HEK293 (cell line): Measurements from ENCODE around the gene PDE8B.

Experiments
- CTCF ChIA-PET: fragments of 350-600 bp; formaldehyde crosslinking; extraction: SDS; loops from one replicate; lab custom pipeline; 2021; ENCODE audit warnings: antibody characterized with exemption; lab: Yijun Ruan, JAX
- POLR2A ChIA-PET: fragments of 300-600 bp; formaldehyde crosslinking; extraction: SDS; loops from one replicate; lab custom pipeline; 2020; ENCODE audit warnings: antibody characterized with exemption, inconsistent platforms; lab: Yijun Ruan, JAX
- H3K27ac ChIP-seq: fragments of 200-500 bp; sonication (Bioruptor generic); 2 replicates; pipeline ENCODE4 v1.5.1; 2014; ENCODE audit warnings: low read depth, low read length, control low read depth, inconsistent platforms; ENCODE audit errors: extremely low read depth
- H3K36me3 ChIP-seq, 2 experiments: fragments of 200-500 bp in 1 of 2; sonication (Bioruptor generic) in 1 of 2; 1 replicate in 1 of 2; 2 replicates in 1 of 2; pipeline ENCODE4 v1.5.1; 2014 to 2017; ENCODE audit warnings: inconsistent platforms in 2 of 2, low read length in 2 of 2; ENCODE audit not compliant: control insufficient read depth in 2 of 2, insufficient read depth in 1 of 2
- H3K4me1 ChIP-seq: fragments of 200-500 bp; sonication (Bioruptor generic); 2 replicates; pipeline ENCODE4 v1.5.1; 2014; ENCODE audit warnings: mild to moderate bottlenecking, low read length, inconsistent platforms; ENCODE audit not compliant: control insufficient read depth, insufficient read depth
- H3K4me3 ChIP-seq: 2 replicates; pipeline ENCODE4 v1.5.1; 2011; ENCODE audit warnings: low read depth, mild to moderate bottlenecking, control low read depth, low read length, moderate library complexity
- H3K9me3 ChIP-seq: fragments of 200-500 bp; sonication (Bioruptor generic); 2 replicates; pipeline ENCODE4 v1.5.1; 2014; ENCODE audit warnings: low read depth, low read length, inconsistent platforms; ENCODE audit not compliant: control insufficient read depth, insufficient read depth
- BCL11B ChIP-seq: fragments of 450-650 bp; formaldehyde crosslinking; IDR thresholded peaks from 2 replicates; pipeline ENCODE4 v1.5.1; 2016; ENCODE audit warnings: low read depth, missing biosample characterization, missing genetic modification characterization
- BCL6B ChIP-seq: fragments of 450-650 bp; formaldehyde crosslinking; IDR thresholded peaks from 2 replicates; pipeline ENCODE4 v1.5.1; 2017; ENCODE audit warnings: missing biosample characterization, missing genetic modification characterization
- GLI2 ChIP-seq: fragments of 450-650 bp; formaldehyde crosslinking; IDR thresholded peaks from 2 replicates; pipeline ENCODE4; 2017; ENCODE audit warnings: missing biosample characterization, missing genetic modification characterization, low read depth, borderline replicate concordance
- HOXA7 ChIP-seq: sonication (generic); formaldehyde crosslinking; IDR thresholded peaks from 2 replicates; pipeline ENCODE4 v1.8.1; 2022; ENCODE audit warnings: missing genetic modification reagents, borderline replicate concordance
- HOXC10 ChIP-seq: sonication (generic); formaldehyde crosslinking; IDR thresholded peaks from 2 replicates; pipeline ENCODE4 v1.8.1; 2023; ENCODE audit warnings: mild to moderate bottlenecking, missing genetic modification reagents
- KLF7 ChIP-seq: fragments of 450-650 bp; formaldehyde crosslinking; IDR thresholded peaks from 2 replicates; pipeline ENCODE4 v1.5.1; 2016; ENCODE audit warnings: missing biosample characterization, missing genetic modification characterization, borderline replicate concordance
- MYNN ChIP-seq: fragments of 450-650 bp; formaldehyde crosslinking; IDR thresholded peaks from 2 replicates; pipeline ENCODE4 v1.5.1; 2016; ENCODE audit warnings: missing biosample characterization, missing genetic modification characterization, borderline replicate concordance
- SALL2 ChIP-seq: fragments of 450-650 bp; formaldehyde crosslinking; IDR thresholded peaks from 2 replicates; pipeline ENCODE4 v1.5.0; 2017; ENCODE audit warnings: missing biosample characterization, mild to moderate bottlenecking, missing genetic modification characterization, borderline replicate concordance
- WT1 ChIP-seq: fragments of 450-650 bp; formaldehyde crosslinking; IDR thresholded peaks from 2 replicates; pipeline ENCODE4 v1.5.1; 2016; ENCODE audit warnings: missing biosample characterization, missing genetic modification characterization
- ZBTB20 ChIP-seq: fragments of 450-650 bp; formaldehyde crosslinking; IDR thresholded peaks from 2 replicates; pipeline ENCODE4 v1.5.1; 2016; ENCODE audit warnings: missing biosample characterization, missing genetic modification characterization
- ZBTB49 ChIP-seq: fragments of 450-650 bp; formaldehyde crosslinking; IDR thresholded peaks from 2 replicates; pipeline ENCODE4 v1.5.1; 2016; ENCODE audit warnings: missing biosample characterization, missing genetic modification characterization, low read depth
- ZNF10 ChIP-seq: fragments of 450-650 bp; formaldehyde crosslinking; IDR thresholded peaks from 2 replicates; pipeline ENCODE4 v1.5.1; 2017; ENCODE audit warnings: missing biosample characterization, missing genetic modification characterization
- ZNF112 ChIP-seq: fragments of 450-650 bp; formaldehyde crosslinking; IDR thresholded peaks from 2 replicates; pipeline ENCODE4 v1.5.0; 2017; ENCODE audit warnings: missing biosample characterization, missing genetic modification characterization
- ZNF133 ChIP-seq: fragments of 450-650 bp; formaldehyde crosslinking; IDR thresholded peaks from 2 replicates; pipeline ENCODE4 v1.5.1; 2016; ENCODE audit warnings: missing biosample characterization, missing genetic modification characterization
- ZNF140 ChIP-seq: fragments of 450-650 bp; formaldehyde crosslinking; IDR thresholded peaks from 2 replicates; pipeline ENCODE4 v1.5.1; 2016; ENCODE audit warnings: missing biosample characterization, missing genetic modification characterization
- ZNF214 ChIP-seq: fragments of 450-650 bp; formaldehyde crosslinking; IDR thresholded peaks from 2 replicates; pipeline ENCODE4 v1.5.1; 2017; ENCODE audit warnings: missing biosample characterization, mild to moderate bottlenecking, missing genetic modification characterization, borderline replicate concordance
- ZNF302 ChIP-seq: fragments of 450-650 bp; formaldehyde crosslinking; IDR thresholded peaks from 2 replicates; pipeline ENCODE4 v1.5.1; 2016; ENCODE audit warnings: missing biosample characterization, missing genetic modification characterization, low read depth
- ZNF341 ChIP-seq: fragments of 450-650 bp; formaldehyde crosslinking; IDR thresholded peaks from 2 replicates; pipeline ENCODE4; 2016; ENCODE audit warnings: low read depth, missing biosample characterization, missing genetic modification characterization
- ZNF37A ChIP-seq: fragments of 450-650 bp; IDR thresholded peaks from 2 replicates; pipeline ENCODE4 v1.5.1; 2018; ENCODE audit warnings: missing biosample characterization, missing genetic modification characterization
- ZNF510 ChIP-seq: fragments of 450-650 bp; formaldehyde crosslinking; IDR thresholded peaks from 2 replicates; pipeline ENCODE4 v1.5.1; 2018; ENCODE audit warnings: mild to moderate bottlenecking, missing genetic modification characterization, missing biosample characterization; ENCODE audit not compliant: insufficient replicate concordance
- ZNF521 ChIP-seq: fragments of 450-650 bp; formaldehyde crosslinking; IDR thresholded peaks from 2 replicates; pipeline ENCODE4 v1.5.1; 2017; ENCODE audit warnings: missing biosample characterization, mild to moderate bottlenecking, missing genetic modification characterization
- ZNF571 ChIP-seq: fragments of 450-650 bp; formaldehyde crosslinking; IDR thresholded peaks from 2 replicates; pipeline ENCODE4 v1.5.0; 2017; ENCODE audit warnings: missing biosample characterization, missing genetic modification characterization
- ZNF580 ChIP-seq: fragments of 450-650 bp; formaldehyde crosslinking; IDR thresholded peaks from 2 replicates; pipeline ENCODE4 v1.5.1; 2016; ENCODE audit warnings: missing biosample characterization, missing genetic modification characterization
- ZNF600 ChIP-seq: fragments of 450-650 bp; formaldehyde crosslinking; IDR thresholded peaks from 2 replicates; pipeline ENCODE4 v1.5.1; 2016; ENCODE audit warnings: missing biosample characterization, missing genetic modification characterization
- ZNF621 ChIP-seq: fragments of 450-650 bp; formaldehyde crosslinking; IDR thresholded peaks from 2 replicates; pipeline ENCODE4 v1.5.1; 2017; ENCODE audit warnings: missing biosample characterization, missing genetic modification characterization
- ZNF626 ChIP-seq: fragments of 450-650 bp; sonication (Bioruptor Pico); formaldehyde crosslinking; IDR thresholded peaks from 2 replicates; pipeline ENCODE4 v1.5.1; 2018; ENCODE audit warnings: missing biosample characterization, missing genetic modification characterization, inconsistent platforms
- ZNF660 ChIP-seq: fragments of 450-650 bp; IDR thresholded peaks from 2 replicates; pipeline ENCODE4 v1.5.1; 2018; ENCODE audit warnings: missing biosample characterization, mild to moderate bottlenecking, missing genetic modification characterization
- ZNF791 ChIP-seq: fragments of 450-650 bp; formaldehyde crosslinking; IDR thresholded peaks from 2 replicates; pipeline ENCODE4 v1.5.1; 2016; ENCODE audit warnings: missing biosample characterization, missing genetic modification characterization
- ZSCAN4 ChIP-seq: fragments of 450-650 bp; formaldehyde crosslinking; IDR thresholded peaks from 2 replicates; pipeline ENCODE4 v1.5.1; 2017; ENCODE audit warnings: missing biosample characterization, missing genetic modification characterization

Gene PDE8B

GRCh38 chr5:77312413-77312812, 101.9 kb downstream of the PDE8B start (continued):
- no peak for TF ChIP-seq MYNN (tag by site-specific recombination)
- no peak for TF ChIP-seq ZNF10 (tag by site-specific recombination)
- TF ChIP-seq ZBTB20 (tag by site-specific recombination) = no peak
- TF ChIP-seq ZNF571 = no peak
- TF ChIP-seq, all 188 proteins: peak for 0

GRCh38 chr5:77316871-77317661, 106.6 kb downstream of the PDE8B start:
- H3K9me3 ChIP-seq = no peaks in the 10 kb centered on the region
- TF ChIP-seq ZNF214 (tag by site-specific recombination) (no peak), HOXA7 (CRISPR knock-in tag) (no peak), ZNF37A (tag by site-specific recombination) (no peak), ZNF510 (tag by site-specific recombination) (no peak), ZNF133 (no peak), BCL11B (tag by site-specific recombination) (no peak), ZNF791 (tag by site-specific recombination) (no peak), ZNF660 (tag by site-specific recombination) (no peak), GLI2 (no peak), ZNF580 (no peak), ZNF600 (tag by site-specific recombination) (no peak), KLF7 (no peak), ZSCAN4 (tag by site-specific recombination) (no peak)
- H3K4me1 ChIP-seq = no peaks in the 10 kb centered on the region
- no peak overlapping the region for H3K4me3 ChIP-seq
- ChIA-PET CTCF (no interaction called here), POLR2A (no interaction called here)
- no peaks in the 10 kb centered on the region for H3K36me3 ChIP-seq
- H3K27ac ChIP-seq = no peak overlapping the region

- Histone ChIP-seq H3K4me3 (no peak overlapping the region), H3K27ac (no peak overlapping the region), H3K4me1 (no peaks in the 10 kb centered on the region), H3K9me3 (no peaks in the 10 kb centered on the region), H3K36me3 (no peaks in the 10 kb centered on the region)
- POLR2A ChIA-PET = no interaction called here
- CTCF ChIA-PET = no interaction called here
- no peak for TF ChIP-seq WT1 (tag by site-specific recombination)
- TF ChIP-seq ZNF621 (tag by site-specific recombination) = no peak
- TF ChIP-seq ZNF302 (tag by site-specific recombination) = no peak
- no peak for TF ChIP-seq ZNF521 (tag by site-specific recombination)
- no peak for TF ChIP-seq ZNF626 (tag by site-specific recombination)
- no peak for TF ChIP-seq ZNF112
- no peak for TF ChIP-seq SALL2 (tag by site-specific recombination)
- no peak for TF ChIP-seq ZBTB49
- no peak for TF ChIP-seq BCL6B (tag by site-specific recombination)
- no peak for TF ChIP-seq HOXC10
- no peak for TF ChIP-seq ZNF140 (tag by site-specific recombination)
- no peak for TF ChIP-seq ZNF341 (tag by site-specific recombination)
- no peak for TF ChIP-seq ZNF791 (tag by site-specific recombination)
Measured at GRCh38 chr5:77318060-77318459, 107.6 kb downstream of the PDE8B start.
